Right lung (tissue), 10 donors: ENCODE data around the gene CARD14. TPM values are rescaled to one million over a fixed set of nuclear protein-coding genes. Genes with fewer than 3 reads are reported as not detected.

ENCODE experiments used
- DNase-seq, 2 donors: peaks; one replicate each; pipeline ENCODE4 v3.0.0-alpha.2; 2013
- long read RNA-seq, 8 donors: transcript quantifications; one replicate each; lab custom pipeline, GENCODE V29; 2026
- polyA plus RNA-seq, 5 donors: library from polyadenylated mRNA; unstranded; fragments of 120-200 nt; gene quantifications; one replicate each; pipeline versions ENCODE4 v1.2.1 to v1.2.3, GENCODE V29; 2013; ENCODE audit warnings: inconsistent platforms in 1 of 5, low replicate concordance in 1 of 5; ENCODE audit not compliant: insufficient read length in 5 of 5, insufficient read depth in 1 of 5

Gene CARD14
- 1 to 10 TPM; 1.1 to 2.5 (median 2.3) TPM for polyA plus RNA-seq
- long read RNA-seq, donor 1: 0 reads
- long read RNA-seq, donor 2: 0 reads
- long read RNA-seq, donor 3, partial matches to known transcripts: 159 of 159 reads
- long read RNA-seq, donor 3, other reads (novel, unspliced or antisense): 0 of 159 reads
- long read RNA-seq, donor 4: 0 reads
- long read RNA-seq, donor 5, partial matches to known transcripts: 0 of 7 reads
- long read RNA-seq, donor 5, other reads (novel, unspliced or antisense): 7 of 7 reads
- long read RNA-seq, donor 6: 0 reads
- long read RNA-seq, donor 7: 0 reads
- long read RNA-seq, donor 8: 0 reads

DNA sequence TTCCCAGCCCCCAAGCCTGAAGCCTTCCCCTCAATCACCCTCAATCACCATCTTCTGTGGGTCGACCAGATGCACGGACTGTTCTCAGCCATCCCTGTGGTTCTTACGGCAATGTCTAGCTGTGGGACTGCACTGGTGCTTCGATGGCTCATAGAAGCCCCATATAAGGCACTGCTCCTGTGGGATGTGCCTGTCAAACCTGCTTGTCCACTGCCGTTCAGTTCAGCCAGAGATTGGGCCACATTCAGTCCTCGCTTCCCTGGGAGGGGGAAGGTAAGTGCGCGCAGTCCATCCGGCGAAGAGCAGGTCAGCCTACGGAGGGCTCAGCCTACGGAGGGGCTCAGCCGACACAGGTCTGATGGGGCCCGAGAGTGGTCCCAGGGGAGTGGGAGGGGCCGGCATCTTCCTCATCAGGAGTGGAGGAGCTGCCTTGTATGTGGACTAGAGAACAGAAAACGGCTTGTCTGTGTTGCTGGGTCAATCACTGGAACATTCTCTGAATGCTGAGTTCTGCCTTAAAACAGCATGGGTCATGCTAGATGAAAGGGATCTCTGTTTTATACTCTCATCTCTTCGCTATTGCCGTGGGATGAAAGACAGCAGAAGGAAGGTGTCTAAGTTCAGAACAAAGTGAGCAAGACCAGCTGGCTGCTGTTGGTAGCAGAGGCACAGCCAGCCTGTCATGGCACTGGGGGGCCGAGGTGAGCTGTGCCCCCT, at the start of gene CARD14:
Gene CARD14 (plus strand): TSS at position 247 of the 717 bp plus-strand sequence. CDS start 11,409 bp downstream, outside the sequence.
- DNase-seq: no peak

DNA sequence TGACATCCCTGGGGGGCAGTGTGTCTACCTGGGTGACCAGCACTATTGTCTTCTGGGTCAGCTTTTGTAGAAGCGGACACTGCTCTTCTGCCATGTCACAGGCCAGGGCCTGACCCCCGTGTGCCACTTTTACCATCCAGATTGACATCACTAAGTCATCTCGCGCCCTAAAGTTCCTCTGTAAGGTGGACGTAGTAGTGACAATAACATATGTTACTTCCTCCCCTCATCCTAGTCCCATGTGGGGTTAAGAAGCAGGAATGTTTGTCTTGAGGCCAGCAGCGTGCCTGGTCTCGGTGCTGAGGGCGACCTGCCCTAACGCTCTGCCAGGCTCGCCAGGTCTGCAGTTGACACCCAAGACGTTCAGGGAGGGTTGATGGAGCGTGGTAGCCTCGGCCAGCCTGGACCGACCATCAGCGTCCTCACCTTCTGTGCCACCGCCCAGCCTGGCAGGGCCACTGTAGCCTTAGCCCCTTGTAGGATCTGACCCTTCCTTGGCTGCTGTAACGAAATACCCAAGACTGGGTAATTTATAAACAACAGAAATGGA, 47.7 kb upstream of the CARD14 start:
- no peak for DNase-seq

DNA sequence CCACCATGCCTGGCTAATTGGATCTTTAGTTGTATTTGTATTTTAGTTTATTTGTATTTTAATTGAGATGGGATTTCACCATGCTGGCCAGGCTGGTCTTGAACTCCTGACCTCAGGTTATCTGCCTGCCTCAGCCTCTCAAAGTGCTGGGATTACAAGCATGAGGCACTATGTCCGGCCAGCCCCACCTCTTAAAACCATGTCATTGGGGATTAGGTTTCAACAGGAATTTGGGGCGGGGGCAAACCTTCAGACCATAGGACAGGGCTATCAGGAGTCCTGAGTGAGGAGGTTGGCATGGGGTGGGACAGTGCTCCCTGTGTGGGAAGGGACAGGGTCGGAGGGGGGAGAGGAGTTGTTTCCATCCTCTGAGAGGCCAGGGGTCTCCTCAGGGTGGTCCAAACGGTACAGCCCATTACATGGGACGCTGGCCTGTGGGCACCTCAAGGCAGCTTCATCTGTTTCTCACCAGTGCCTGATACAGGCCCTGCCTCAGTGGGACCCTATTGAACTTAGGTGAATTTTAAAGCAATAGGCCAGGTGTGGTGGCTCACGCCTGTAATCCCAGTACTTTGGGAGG, 46.8 kb upstream of the CARD14 start:
- no peak for DNase-seq

DNA sequence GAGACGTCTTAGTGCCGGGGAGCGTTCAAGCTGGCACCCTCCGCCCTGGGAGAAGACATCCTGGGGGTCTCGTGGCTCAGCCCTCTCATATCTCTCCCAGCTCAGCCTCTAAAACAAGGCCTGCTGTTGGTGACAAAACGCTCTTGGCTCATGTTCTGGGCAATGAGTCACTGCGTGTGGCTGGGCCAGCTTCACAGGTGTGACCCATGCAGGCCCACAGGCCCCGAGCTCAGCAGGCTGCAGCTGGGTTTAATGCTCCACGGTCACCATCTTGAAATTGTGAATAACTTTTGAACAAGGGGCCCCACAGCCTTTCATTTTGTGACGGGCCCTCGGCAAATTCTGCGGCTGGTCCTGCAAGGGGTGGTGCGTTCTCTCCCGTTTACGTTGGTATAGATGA, 46.0 kb upstream of the CARD14 start:
- DNase-seq: no peak

DNA sequence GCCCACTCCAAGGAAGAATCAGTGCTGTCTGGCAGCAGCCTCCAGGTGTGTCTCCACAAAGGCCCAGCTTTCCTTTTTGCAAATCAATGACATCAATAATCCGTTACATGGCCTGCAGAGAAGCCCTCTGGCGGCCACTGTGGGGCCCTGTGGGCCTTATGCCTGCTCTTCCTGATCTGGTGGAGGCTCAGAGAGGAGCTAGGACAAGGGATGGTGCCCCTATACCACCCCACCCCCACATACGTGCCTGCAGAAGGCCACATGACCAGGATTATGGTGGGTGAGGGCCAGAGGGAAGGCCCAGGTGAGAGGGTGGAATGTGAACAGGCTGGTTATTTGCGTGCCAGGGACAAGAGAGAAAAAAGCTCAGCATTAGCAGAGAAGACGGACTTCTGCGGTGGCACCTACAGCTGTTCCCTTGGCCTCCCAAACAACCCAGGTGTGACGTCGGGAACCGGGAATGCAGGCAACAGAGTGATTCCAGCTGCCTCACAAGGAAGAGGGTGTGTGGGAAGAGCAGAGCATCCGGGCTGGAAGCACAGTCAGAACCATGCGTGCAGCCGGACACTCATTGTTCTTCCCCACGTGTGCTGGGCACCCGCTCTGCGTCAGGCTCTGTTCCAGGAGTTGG, 45.4 kb upstream of the CARD14 start:
- no peak for DNase-seq

DNA sequence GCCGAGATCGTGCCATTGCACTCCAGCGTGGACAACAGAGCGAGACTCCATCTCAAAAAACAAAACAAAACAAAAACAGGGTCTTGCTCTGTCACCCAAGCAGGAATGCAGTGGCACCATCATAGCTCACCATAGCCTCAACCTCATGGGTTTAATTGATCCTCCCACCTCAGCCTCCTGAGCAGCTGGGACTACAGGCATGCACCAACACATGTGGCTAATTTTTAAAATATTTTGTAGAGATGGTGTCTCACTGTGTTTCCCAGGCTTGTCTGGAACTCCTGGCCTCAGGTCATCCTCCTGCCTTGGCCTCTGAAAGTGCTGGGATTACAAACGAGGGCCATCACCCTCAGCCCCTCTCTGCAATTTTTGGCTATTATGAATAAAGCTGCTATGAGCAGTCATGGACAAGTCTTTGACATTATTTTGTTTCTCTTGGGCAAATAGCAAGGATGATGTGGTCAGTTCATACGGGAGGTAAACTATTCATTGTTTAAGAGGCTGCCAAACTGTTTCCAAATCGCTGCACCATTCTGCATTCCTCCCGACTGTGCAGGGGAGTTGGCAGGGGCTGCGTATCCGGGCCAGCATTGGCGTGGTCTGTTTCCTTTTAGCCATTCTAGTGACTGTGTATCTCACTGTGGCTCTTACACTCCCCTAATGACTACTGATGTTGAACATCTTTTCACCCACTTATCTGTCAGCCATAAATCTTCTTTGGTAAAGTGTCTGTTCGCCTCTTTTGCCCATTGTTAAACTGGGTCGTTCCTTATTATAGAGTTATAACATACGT, 44.0 kb upstream of the CARD14 start:
- no peak for DNase-seq

DNA sequence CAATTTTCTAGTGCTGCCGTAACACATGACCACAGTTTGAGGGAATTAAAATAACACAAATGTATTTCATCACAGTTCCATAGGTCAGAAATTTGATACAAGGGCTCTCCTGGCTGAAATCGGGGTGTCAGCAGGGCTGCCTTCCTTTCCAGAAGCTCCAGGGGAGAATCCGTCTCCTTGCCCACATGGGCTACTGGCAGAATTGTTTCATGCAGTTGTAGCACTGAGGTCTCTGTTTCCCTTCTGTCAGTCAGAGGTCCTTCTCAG, 43.4 kb upstream of the CARD14 start:
- DNase-seq: no peak

DNA sequence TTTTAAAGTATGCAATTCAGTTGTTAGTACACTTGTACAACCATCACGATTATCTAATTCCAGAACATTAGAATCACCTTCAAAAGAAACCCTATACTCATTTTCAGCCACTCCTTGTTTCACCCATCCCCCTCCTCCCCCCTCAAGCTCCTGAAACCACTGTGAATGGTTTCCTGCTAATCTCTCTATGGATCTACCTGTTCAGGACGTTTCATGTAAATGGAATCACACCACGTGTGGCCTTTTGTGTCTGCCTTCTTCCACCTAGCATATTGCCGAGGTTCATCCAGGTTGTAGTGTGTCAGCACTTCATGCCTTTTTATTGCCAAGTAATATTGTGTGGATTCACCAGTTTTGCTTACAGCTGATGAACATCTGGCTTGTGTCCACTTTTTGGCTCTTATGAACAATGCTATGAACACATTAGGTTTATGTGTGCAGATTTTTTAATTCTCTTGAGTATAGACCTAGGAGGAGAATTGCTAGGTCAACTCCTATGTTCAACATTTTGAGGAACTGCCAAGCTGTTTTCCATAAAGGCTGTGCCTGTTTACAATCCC, 40.7 kb upstream of the CARD14 start:
- DNase-seq: no peak

DNA sequence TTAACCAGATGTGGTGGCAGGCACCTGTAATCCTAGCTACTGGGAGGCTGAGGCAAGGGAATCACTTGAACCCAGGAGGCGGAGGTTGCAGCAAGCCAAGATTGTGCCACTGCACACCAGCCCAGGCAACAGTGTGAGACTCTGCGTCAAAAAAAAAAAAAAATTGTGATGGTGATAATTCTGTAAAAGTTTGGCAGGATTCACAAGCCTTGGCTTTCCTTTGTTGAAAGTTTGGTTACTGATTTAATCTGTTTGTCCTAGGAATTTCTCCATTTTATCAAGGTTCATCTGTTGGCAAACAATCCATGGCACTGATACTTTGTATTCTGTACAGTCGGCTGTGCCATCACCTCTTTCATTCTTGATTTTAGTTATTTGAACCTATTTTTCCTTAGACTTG, 38.8 kb upstream of the CARD14 start:
- DNase-seq: no peak

DNA sequence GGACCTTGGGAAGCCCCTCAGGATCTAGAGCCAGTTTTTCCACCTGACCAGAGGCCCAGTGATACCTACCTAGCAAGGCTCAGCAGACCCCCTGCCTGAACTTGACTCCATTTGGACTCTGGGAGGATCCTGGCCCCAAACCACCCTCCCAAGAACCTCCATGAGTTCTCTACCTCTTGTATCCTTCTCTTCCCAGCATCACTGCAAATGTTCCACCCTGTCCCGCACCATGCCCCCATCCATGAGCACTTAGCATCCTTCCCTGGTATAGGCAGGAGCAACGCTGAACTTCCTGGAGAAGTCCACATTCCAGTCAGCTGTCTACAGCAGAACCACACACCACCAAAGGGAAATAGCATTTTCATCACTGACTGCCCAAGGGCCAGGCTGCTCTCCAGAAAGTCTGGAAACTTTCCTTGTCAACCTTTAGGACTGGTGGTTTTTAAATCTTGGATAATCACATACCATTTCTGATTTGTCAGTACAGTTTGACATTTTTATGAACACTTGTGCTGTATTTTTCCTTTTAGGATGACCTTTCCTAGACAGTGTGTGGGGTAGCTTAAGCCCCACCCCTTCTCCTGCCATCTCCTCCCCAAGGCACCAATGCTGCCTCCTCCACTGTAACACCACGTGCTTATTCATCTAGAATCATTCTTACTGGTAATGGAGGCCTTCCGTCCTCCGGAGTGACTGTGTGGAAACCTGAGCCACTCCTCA, 36.8 kb upstream of the CARD14 start:
- DNase-seq: no peak

DNA sequence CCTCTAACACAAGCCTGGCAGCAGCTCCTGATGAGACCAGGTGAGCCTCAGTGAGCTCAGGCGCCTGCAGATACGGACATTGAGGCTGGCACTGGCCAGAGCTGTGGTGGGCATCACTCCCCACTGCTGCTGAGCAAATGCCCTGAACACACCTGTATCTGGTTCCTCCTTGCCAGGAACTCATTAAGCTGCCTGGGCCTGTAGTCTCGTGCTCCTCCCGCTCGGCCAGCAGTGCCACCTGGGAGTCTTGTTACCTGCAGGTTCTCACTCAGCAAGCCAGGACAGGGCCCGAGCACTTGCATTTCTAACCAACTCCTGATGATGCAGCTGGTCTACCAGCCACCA, 36.2 kb upstream of the CARD14 start:
- no peak for DNase-seq

DNA sequence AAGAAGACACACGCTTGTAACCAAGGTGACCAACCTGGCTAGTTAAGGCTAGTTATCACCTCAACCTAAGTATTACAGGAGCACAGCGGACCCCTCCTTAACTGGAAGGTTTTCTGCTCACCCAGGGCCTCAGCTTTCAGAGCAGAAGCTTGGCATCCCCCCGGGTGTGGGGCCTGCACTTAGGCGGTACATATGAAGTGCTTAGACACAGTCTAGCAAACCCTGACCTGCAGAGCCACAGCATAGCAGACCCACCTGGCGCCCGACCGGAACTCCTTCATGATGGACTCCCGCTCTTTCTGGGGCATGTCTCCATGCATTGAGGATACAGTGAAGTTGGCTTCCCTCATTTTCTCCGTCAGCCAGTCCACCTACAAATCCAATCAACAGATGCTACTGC, 32.7 kb upstream of the CARD14 start:
- DNase-seq: no peak

DNA sequence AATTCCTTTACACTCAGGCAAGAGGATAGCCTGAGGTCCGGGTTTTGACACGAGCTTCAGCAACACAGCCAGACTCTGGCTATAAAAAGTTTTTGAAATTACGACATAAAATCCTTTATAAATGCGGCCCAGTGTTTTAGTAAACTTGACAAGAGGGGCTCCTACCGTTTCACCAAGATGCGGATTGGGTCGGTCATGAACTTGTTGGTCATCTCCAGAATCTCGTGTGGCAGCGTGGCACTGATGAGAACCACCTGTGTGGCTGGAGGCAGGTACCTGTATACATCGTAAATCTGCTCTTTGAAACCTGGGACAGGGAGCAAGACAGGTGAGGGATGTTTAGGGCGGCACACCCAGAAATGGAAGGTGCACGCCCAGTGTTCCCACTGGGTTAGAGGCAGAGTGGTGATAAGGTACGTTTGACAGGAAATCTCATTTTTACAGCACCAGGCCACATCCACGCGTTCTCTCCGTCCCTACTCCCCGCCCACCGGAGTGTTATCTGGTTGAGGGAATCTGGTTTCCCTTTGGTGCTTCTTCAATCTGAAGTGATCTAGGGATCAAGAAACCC, 30.9 kb upstream of the CARD14 start:
- DNase-seq: no peak

DNA sequence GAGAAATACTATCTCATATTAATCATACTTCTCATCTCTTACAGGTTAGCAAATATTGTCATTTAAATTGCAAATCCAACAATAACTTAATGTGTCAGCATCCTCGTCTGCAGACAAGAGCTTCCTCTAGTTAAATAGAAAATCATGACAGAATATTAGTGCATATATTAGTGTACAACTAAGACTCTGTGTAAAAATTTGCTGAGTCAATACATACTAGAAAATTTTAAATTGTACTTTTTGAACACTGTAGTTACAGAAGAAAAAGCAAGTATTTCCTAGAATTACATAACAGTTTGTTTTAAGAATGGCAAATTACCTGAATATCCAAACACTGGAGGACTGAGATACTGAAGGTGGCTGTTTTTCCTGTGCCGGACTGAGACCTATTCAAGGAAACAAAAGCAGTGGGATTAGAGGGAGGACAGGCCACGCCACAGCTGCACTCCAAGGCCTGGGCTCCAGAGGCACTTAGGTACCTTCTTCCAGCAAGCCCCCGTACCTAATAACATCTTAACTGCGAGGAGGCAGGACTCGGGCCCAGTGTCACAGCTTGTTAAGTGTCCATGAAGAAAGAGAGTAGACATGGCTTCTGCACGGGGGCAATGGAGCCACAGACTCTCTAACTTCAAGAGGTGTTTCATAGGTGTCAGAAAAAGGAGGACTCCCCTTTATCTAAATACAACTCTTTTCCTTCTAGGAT, 28.2 kb upstream of the CARD14 start:
- DNase-seq: no peak

DNA sequence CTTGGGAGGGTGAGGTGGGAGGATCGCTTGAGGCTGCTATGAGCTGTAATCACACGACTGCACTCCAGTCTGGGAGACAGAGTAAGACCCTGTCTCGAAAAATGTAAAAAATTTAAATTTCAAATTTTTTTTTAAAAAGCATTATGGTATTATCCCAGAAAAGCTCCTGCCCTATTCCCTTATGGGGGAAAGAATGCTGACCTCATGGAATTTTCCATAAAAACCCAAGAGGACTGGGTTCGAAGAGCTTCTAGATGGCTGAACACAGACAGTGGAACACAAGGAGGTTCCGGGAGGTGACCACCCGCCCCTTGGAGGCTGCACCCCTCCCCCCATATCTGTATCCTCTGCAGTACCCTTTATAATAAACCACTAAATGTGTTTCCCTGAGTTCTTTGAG, 26.9 kb upstream of the CARD14 start:
- DNase-seq: no peak

DNA sequence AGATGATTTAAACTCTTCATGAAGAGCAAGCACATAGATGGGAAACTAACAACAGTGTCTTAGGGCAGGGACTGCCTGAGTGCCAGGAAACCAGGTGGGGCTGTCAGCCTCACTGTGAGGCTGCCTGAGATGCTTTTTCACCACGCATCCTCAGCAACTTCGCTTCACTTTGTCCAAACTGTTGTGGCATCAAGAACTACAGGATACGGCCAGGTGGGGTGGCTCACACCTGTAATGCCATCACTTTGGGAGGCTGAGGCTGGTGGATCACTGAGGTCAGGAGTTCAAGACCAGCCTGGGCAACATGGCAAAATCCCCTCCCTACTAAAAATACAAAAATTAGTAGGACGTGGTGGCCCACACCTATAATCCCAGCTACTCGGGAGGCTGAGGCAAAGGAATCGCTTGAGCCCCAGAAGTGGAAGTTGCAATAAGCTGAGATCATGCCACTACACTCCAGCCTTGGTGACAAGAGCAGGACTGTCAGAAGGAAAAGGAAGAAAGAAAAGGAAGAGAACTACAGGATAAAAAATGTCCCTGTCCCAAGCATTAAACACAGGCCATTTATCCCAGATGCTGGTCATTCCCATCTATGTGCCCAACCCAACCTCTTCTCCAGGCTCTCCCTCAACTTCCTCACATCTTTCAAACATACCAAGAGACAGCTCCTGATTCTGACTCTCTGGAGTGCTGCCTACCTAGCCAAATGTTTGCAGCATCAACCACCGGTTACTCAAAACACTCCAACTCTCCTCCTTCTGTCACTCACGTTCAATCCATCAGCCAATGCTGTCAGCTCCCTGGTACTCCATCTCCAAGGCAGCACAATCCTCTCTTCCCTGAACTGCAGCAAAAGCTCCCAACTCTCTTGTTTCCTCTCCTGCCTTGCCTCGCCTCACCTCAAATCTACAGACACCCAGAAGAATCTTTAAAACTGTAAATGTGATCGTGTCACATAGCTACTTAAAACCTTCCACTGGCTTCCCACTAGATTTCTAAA, 24.5 kb upstream of the CARD14 start:
- DNase-seq: no peak

DNA sequence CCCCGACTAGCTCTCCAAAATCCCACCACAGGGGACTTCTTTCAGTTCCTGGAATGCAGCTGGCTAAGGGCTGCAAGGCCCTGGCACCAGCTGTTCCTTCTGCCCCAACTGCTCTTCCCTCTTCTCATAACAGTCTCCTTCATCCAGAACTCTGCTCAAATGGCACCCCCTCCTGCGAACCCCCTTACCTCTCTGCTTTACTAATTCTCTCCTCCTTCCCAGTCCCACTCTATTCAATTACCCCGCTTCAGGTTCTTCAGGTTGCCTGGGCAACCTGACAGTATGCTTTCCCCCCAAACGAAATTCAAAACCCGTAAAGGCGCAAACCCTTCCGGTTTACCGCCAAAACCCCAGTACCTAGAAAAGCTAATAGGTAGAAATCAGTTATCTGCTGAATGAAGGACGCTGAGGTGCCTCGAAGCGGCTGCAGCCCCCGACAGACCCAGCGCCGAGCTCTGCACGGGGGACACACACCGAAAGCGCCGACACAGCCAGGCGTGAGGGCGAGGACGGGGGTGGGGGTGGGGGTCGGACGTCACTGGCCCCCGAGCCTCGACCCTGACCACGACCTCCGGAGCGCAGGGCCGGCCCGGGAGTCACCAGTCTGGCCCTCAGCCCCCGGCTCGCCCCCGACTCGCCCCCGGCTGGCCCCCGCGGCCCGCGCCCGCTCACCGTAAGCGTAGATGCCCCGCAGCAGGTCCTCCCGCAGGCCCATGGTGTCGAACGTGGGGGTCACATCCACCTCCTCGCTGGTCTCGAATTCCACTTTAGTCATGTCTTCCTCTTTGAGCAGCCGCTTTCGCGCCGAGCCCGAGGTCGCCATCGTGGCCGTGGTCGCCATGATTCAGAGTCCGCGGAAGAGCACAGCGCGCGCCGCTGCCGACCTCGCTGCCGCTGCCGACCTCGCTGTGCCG, 23.5 kb upstream of the CARD14 start:
- no peak for DNase-seq
